Prostate gland (tissue), 2 donors: ENCODE results near the gene FOXD2. TPM values are rescaled to one million over a fixed set of nuclear protein-coding genes. Genes with fewer than 3 reads are reported as not detected.

Experiments
- DNase-seq: peaks from one replicate; pipeline ENCODE4 v3.0.0-alpha.2; 2019; ENCODE audit warnings: low spot score
- H3K27ac ChIP-seq, 2 donors: fragments of 200-600 bp; sonication (generic); 2 replicates each; pipeline ENCODE4 v1.5.1; 2017 to 2019
- H3K27me3 ChIP-seq: fragments of 200-600 bp; sonication (generic); replicated peaks from 2 replicates; pipeline ENCODE4 v1.5.1; 2019; ENCODE audit not compliant: insufficient read depth
- H3K36me3 ChIP-seq, 2 donors: fragments of 200-600 bp; sonication (generic); 1 replicate in 1 of 2; 2 replicates in 1 of 2; pipeline versions ENCODE4 v1.5.1 to v1.8.1; 2017 to 2019
- H3K4me1 ChIP-seq: fragments of 200-600 bp; sonication (generic); replicated peaks from 2 replicates; pipeline ENCODE4 v1.5.1; 2019
- H3K4me3 ChIP-seq, 2 donors: fragments of 200-600 bp; sonication (generic); 2 replicates each; pipeline ENCODE4 v1.5.1; 2017 to 2019
- H3K9me3 ChIP-seq: fragments of 200-600 bp; sonication (generic); 2 replicates; pipeline ENCODE4 v1.5.1; 2017
- POLR2A ChIP-seq: fragments of 450-650 bp; IDR thresholded peaks from one replicate; pipeline ENCODE4 v1.6.1; 2016; ENCODE audit warnings: antibody characterized with exemption, mild to moderate bottlenecking
- POLR2AphosphoS5 ChIP-seq: sonication (generic); formaldehyde crosslinking; IDR thresholded peaks from one replicate; pipeline ENCODE4 v1.6.1; 2017; ENCODE audit warnings: antibody characterized with exemption
- WGBS: methylation state at CpG from one replicate; pipeline ENCODE4 v1.1.5; 2018; 5-methylcytosine and 5-hydroxymethylcytosine counted together
- intact Hi-C: fragments of 100-400 bp; cut with DNase I; formaldehyde crosslinking; loops from one replicate; pipeline ENCODE4 v1.14.2; 2022
- total RNA-seq, 2 donors: library from RNA; depleted of rRNA; stranded (reverse); fragments of >200 nt; gene quantifications; one replicate each; pipeline ENCODE4 v1.1.0, GENCODE V29; 2016
- TF ChIP-seq, protein P1 (sequence below), 4 experiments: fragments of 200-600 bp in 2 of 4; fragments of 450-650 bp in 2 of 4; sonication (generic) in 2 of 4; IDR thresholded peaks; 1 replicate in 3 of 4; 2 replicates in 1 of 4; pipeline ENCODE4 v1.5.1; 2016 to 2019; ENCODE audit warnings: antibody characterized with exemption in 4 of 4, mild to moderate bottlenecking in 2 of 4, moderate library complexity in 2 of 4

The FOXD2 gene
- total RNA-seq, 2 donors from 2014 or later = 1.2 to 1.8 TPM

DNA sequence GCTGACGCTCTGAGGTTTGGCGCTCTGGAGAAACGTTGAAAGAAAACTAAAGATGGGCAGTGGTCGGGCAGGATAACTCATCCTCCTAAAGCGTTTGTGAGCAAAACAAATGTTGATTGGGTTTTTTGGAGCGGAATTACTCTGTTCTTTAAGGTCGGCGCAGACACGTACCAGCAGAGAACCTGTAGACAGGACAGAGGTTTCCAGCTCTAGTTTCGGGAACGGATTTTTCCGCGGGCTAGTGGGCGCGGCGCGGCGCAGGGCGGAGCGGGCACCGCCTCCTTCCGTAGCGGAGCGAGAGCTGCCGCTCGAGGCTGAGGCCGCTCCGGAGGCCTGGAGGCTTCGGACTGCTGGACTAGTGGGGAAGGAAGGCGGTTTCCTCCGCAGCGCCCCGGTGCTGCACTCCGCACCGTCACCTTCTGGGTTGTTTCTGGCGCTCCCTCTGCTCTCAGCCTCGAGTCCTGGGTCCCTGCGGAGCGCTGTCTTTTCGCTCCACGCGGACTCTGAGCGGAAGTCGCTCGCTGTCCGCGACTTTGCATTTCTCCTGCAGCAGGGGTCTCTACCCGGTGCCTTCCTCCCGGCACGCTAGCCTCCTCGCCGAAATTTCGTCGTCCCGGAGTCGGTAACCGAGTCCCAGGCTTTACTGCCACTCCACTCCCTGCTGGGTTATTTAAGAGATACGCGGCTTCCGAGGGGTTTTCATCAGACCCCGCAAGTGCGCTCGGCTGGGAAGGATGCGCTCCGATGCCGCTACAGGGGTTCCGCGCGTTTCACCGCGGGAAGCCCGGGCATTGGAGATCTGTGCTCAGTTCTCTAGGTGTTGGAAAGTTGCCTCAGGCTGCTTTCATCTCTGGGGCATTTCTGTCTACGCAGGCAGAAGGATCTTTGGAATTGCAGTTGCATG, 7.0 kb downstream of the FOXD2 start:
- no peaks in the 10 kb centered on the region for H3K9me3 ChIP-seq
- no peak for DNase-seq
- H3K27ac ChIP-seq = no peak overlapping the region
- H3K36me3 ChIP-seq = no peaks in the 10 kb centered on the region
- WGBS = 26% methylated on average over 58 of the region's 73 CpGs
- H3K27me3 ChIP-seq = peaks cover 35% of the 10 kb centered on the region
- peaks cover 3% of the 10 kb centered on the region for H3K4me1 ChIP-seq
- TF ChIP-seq POLR2A (no peak), POLR2AphosphoS5 (no peak)
- TF ChIP-seq, protein P1, sequence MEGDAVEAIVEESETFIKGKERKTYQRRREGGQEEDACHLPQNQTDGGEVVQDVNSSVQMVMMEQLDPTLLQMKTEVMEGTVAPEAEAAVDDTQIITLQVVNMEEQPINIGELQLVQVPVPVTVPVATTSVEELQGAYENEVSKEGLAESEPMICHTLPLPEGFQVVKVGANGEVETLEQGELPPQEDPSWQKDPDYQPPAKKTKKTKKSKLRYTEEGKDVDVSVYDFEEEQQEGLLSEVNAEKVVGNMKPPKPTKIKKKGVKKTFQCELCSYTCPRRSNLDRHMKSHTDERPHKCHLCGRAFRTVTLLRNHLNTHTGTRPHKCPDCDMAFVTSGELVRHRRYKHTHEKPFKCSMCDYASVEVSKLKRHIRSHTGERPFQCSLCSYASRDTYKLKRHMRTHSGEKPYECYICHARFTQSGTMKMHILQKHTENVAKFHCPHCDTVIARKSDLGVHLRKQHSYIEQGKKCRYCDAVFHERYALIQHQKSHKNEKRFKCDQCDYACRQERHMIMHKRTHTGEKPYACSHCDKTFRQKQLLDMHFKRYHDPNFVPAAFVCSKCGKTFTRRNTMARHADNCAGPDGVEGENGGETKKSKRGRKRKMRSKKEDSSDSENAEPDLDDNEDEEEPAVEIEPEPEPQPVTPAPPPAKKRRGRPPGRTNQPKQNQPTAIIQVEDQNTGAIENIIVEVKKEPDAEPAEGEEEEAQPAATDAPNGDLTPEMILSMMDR (IDR thresholded peaks at IDR 0.05) = no peak
- intact Hi-C loops = loop anchor here (10.0 kb wide), 1 partner anchor 60 kb away; no protein-coding TSS in a partner anchor
- H3K4me3 ChIP-seq = no peak overlapping the region

DNA sequence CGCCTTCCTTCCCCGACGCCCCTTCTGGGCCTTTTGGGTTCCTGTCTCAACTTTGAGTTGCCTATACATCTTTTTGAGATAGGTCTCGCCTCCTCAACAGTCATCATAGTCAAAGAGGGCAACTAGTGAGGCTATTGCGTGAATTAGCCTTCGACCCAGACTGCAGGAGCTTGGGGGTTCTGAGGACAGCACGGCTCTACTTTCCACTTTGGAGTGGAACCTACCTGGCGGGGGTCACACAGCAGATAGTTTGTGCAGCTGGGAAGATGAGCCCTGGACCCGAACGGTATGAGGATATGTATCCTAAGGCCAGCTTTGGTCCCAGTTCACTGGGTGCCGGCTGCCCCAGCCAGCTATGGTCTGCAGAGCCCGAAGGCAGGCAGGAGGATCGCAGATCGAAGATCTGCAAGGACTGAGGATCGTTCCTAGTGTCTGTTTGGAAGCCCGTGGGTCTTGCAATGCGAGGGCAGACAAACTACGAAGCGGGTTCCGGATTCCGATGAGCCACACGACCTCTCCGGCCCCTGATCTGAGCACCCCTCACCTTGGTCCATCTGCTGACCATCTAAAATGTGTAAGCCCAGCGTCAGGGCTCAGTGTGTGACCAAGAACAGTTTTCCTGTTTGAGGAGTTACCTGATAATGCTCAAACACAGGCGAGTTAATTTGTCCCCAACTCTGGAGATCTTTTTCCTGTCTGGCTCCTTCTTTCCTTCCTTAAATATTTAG, 8.1 kb downstream of the FOXD2 start:
- peaks cover 31% of the 10 kb centered on the region for H3K27me3 ChIP-seq
- H3K4me3 ChIP-seq = no peak overlapping the region
- TF ChIP-seq POLR2AphosphoS5 (no peak), POLR2A (no peak)
- TF ChIP-seq, protein P1 (IDR thresholded peaks at IDR 0.05) = no peak
- 40% methylated on average over 25 of the region's 25 CpGs for WGBS
- no peaks in the 10 kb centered on the region for H3K36me3 ChIP-seq
- no peak for DNase-seq
- intact Hi-C loops = loop anchor here (10.0 kb wide), 1 partner anchor 59 kb away; no protein-coding TSS in a partner anchor
- no peaks in the 10 kb centered on the region for H3K9me3 ChIP-seq
- peaks cover 3% of the 10 kb centered on the region for H3K4me1 ChIP-seq
- no peak overlapping the region for H3K27ac ChIP-seq

DNA sequence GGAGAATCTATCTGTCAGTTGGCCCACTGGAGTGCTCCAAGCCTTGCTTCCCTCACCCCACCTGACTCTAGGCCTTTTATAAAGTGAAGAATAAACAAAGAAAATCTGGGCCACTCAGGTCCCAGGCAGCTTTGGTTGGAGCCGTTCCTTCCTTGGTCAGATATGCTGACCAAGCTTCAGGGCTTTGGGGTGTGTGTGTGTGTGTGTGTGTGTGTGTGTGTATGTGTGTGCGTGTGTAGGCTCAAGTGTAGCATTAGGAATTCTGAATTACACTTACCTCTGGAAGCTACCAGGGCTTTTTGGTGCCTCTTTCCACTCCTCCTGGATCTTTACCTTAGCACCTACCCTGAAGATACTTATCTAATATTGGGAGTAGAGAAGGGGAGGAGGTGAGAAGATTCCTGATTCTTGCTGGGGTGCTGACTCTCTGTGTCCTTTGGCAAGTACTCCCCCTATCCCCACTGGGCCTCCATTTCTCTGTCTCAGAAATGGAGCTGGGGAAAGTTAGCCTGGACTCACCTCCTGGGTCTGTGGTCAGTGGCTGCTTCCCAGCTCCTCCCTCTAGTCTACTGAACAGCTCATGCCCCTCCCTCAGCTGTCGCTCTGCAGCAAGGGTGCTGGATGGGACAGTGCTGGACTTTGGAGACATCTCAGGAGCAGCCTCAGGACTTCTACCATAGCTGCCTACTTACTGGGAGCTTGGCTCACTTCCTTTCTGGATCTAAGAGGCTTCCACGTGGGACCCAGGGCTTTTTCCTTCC, 10.8 kb downstream of the FOXD2 start:
- H3K4me3 ChIP-seq = no peak overlapping the region
- H3K36me3 ChIP-seq = no peaks in the 10 kb centered on the region
- H3K9me3 ChIP-seq = no peaks in the 10 kb centered on the region
- DNase-seq = no peak
- H3K27ac ChIP-seq = no peak overlapping the region
- WGBS = 46% methylated on average over 4 of the region's 4 CpGs
- H3K4me1 ChIP-seq = peaks cover 3% of the 10 kb centered on the region
- H3K27me3 ChIP-seq = peaks cover 31% of the 10 kb centered on the region
- intact Hi-C loops = loop anchor here (10.0 kb wide), 1 partner anchor 56 kb away; no protein-coding TSS in a partner anchor
- TF ChIP-seq, protein P1 (IDR thresholded peaks at IDR 0.05) = no peak
- TF ChIP-seq POLR2AphosphoS5 (no peak), POLR2A (no peak)

DNA sequence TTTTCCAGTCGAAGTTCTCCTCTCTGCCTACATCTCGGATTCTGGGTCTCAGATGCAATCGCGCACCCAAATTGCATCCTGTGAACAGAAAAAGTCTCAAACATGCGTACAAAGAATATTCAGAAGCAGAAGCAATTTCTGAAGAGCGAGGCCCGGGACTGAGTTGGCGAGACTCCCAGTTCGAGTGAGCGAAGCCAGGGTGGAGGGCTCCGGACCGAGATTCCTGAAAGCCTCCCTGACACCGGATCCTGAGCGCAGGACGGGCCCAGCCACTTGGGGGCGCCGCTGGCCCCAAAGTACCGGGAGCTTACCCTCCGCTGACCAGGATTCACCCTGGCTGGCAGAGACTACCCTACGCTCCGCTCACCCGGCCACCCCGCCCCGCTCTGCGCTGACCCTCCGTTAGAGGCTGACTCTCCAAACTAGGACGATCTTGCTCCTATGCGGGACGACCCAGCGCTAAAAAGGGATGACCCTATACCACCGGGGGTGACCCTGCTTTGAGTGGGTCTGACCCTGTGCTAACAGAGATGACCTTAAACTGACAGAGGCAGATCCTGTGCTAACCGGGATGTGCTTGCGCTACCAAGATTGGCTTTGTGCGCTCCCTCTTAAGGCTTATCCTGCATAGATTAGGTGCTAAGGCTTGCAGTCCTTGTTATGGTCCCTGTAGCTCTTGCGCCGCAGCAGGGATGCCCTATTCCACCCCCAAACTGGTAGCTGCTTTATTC, 12.1 kb downstream of the FOXD2 start:
- 34% methylated on average over 36 of the region's 36 CpGs for WGBS
- Histone ChIP-seq H3K4me1 (no peaks in the 10 kb centered on the region), H3K36me3 (no peaks in the 10 kb centered on the region), H3K27me3 (peaks cover 19% of the 10 kb centered on the region), H3K27ac (no peak overlapping the region), H3K4me3 (no peak overlapping the region), H3K9me3 (no peaks in the 10 kb centered on the region)
- TF ChIP-seq POLR2AphosphoS5 = no peak
- TF ChIP-seq, protein P1 (IDR thresholded peaks at IDR 0.05) = peak in 2 of 4 experiments; percentile 55 to 68
- DNase-seq = peak; percentile 22
- intact Hi-C loops = loop anchor here (10.0 kb wide), 1 partner anchor 55 kb away; no protein-coding TSS in a partner anchor
